H1 (cell line): ENCODE results near the gene CHST13.

Experiments used
- BACH1 ChIP-seq: IDR thresholded peaks from 2 replicates; pipeline ENCODE4 v1.6.1; 2012; ENCODE audit warnings: low read length, improper control_type of control experiment
- CEBPB ChIP-seq: IDR thresholded peaks from 2 replicates; pipeline ENCODE4 v1.6.1; 2012; ENCODE audit warnings: low read depth, low read length
- CTCF ChIP-seq, 3 experiments: IDR thresholded peaks; 1 replicate in 2 of 3; 2 replicates in 1 of 3; pipeline versions ENCODE4 v1.5.1 to v1.6.1; 2011; ENCODE audit warnings: low read length in 3 of 3, mild to moderate bottlenecking in 3 of 3, inconsistent platforms in 2 of 3, low read depth in 1 of 3, moderate library complexity in 1 of 3; ENCODE audit not compliant: insufficient read depth in 1 of 3; ENCODE audit errors: control extremely low read depth in 1 of 3
- EGR1 ChIP-seq: IDR thresholded peaks from 2 replicates; pipeline ENCODE4 v1.6.1; 2011; ENCODE audit warnings: low read depth, low read length, borderline replicate concordance
- EZH2 ChIP-seq: fragments of 200-600 bp; sonication (generic); IDR thresholded peaks from 2 replicates; pipeline ENCODE4 v1.7.1; 2012; ENCODE audit warnings: low read depth, mild to moderate bottlenecking, moderate library complexity, low read length, inconsistent platforms; ENCODE audit not compliant: severe bottlenecking
- GABPA ChIP-seq: IDR thresholded peaks from 2 replicates; pipeline ENCODE4 v1.6.1; 2011; ENCODE audit warnings: mild to moderate bottlenecking, low read length, moderate library complexity, borderline replicate concordance; ENCODE audit not compliant: insufficient read depth
- GTF2F1 ChIP-seq: IDR thresholded peaks from 2 replicates; pipeline ENCODE4 v1.6.1; 2012; ENCODE audit warnings: low read depth, low read length, improper control_type of control experiment, borderline replicate concordance
- HDAC6 ChIP-seq: IDR thresholded peaks from one replicate; pipeline ENCODE4 v1.7.1; 2012; ENCODE audit warnings: low read depth, mild to moderate bottlenecking, inconsistent platforms, low read length, moderate library complexity
- MAFK ChIP-seq: IDR thresholded peaks from 2 replicates; pipeline ENCODE4 v1.6.1; 2012; ENCODE audit warnings: low read depth, mild to moderate bottlenecking, improper control_type of control experiment, low read length
- NRF1 ChIP-seq: IDR thresholded peaks from 2 replicates; pipeline ENCODE4 v1.6.1; 2011; ENCODE audit warnings: mild to moderate bottlenecking, low read depth, low read length, improper control_type of control experiment
- POLR2AphosphoS5 ChIP-seq: IDR thresholded peaks from 2 replicates; pipeline ENCODE4 v1.6.1; 2011; ENCODE audit warnings: low read depth, low read length
- RAD21 ChIP-seq, 2 experiments: IDR thresholded peaks in 1 of 2; conservative IDR thresholded peaks in 1 of 2; 2 replicates each; pipeline ENCODE4 v1.6.1; 2011; ENCODE audit warnings: low read depth in 2 of 2, low read length in 2 of 2, improper control_type of control experiment in 1 of 2, inconsistent platforms in 1 of 2, mild to moderate bottlenecking in 1 of 2, moderate library complexity in 1 of 2
- SIN3A ChIP-seq, 2 experiments: IDR thresholded peaks in 1 of 2; conservative IDR thresholded peaks in 1 of 2; 2 replicates each; pipeline ENCODE4 v1.6.1; 2011 to 2012; ENCODE audit warnings: low read length in 2 of 2, improper control_type of control experiment in 1 of 2, low read depth in 1 of 2, mild to moderate bottlenecking in 1 of 2

DNA sequence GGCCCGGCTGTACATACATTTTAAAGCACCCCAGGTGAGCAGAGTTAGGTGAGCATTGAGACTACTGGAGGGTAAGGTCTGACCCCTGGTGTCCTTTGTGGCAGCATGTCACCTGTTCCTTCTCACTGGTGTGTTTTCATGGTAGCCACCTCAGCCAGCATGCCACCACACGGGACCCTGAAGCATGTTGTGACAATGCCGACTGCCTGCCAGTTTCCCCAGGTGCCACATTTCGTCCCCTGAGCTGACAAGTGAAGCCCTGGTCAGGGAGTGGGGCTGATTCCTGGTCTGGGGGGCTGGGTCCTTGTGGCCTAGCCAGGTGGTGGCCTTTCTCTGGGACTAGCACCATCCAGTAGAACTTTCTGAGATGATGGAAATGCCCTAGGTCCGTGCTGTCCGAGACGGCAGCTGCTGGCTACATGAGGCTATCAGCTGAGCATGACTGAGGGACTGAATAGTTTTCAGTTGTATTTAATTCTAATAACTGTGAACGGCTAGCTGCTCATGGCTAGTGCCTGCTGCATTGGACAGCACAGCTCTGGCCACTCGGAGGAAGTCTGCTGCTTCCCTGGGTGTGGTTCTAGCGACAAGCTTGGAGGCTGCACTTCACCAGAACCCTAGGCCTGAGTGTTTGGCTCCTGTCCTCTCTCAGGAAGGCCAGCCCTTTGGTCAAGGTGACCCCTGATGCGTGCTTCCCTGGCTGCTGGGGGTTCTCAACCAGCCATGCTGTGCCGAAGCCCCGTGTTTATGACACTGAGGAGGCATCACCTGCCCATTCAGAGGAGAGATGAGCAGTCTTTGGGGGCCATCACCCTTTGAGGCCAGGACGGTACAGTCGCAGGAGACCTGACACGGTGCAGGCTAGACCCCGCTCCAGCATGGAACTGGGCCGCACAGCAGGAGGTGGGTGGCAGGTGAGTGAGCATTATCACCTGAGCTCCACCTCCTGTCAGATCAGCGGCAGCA, 30.9 kb downstream of the CHST13 start:
- no peak for TF ChIP-seq POLR2AphosphoS5
- TF ChIP-seq CTCF (IDR thresholded peaks at IDR 0.05; ENCODE audit: control extremely low read depth in 1 of 3, insufficient read depth in 1 of 3, low read depth in 1 of 3, low read length in 3 of 3), result no peak
- no peak for TF ChIP-seq EZH2
- TF ChIP-seq SIN3A (conservative IDR thresholded peaks at IDR 0.05 in 1 of 2, IDR thresholded peaks at IDR 0.05 in 1 of 2; ENCODE audit: low read depth in 1 of 2, low read length in 2 of 2), result no peak
- no peak for TF ChIP-seq CEBPB
- no peak for TF ChIP-seq HDAC6
- no peak for TF ChIP-seq GABPA
- TF ChIP-seq RAD21 (IDR thresholded peaks at IDR 0.05 in 1 of 2, conservative IDR thresholded peaks at IDR 0.05 in 1 of 2; ENCODE audit: low read depth in 2 of 2, low read length in 2 of 2), result peak in 1 of 2 experiments; percentile 26; a peak in 1 of 4 replicates
- TF ChIP-seq MAFK, result no peak
- TF ChIP-seq EGR1, result no peak
- no peak for TF ChIP-seq BACH1
- no peak for TF ChIP-seq GTF2F1
- no peak for TF ChIP-seq NRF1
